ENCODE data around the gene ERCC8.

Gene ERCC8

GRCh38 chr5:60843936-60844905 is 100.6 kb downstream of the ERCC8 start, which contains the start of gene ELOVL7:
ELOVL7 (minus strand) TSS chr5:60844269; CDS start chr5:60787397, 56,872 bp downstream.
- TF ChIP-seq CTCF (IDR thresholded peaks at IDR 0.05; ENCODE audit: low read depth, low read length) = peak; percentile 39
- H3K4me3 ChIP-seq (ENCODE audit: low read depth, low read length) = peak within 1 kb of the TSS; percentile 48
- DNase-seq (ENCODE audit: low read depth, low spot score) = peak; percentile 5
- in situ Hi-C loops (cut with HindIII; ENCODE audit: low sequenced_read_pairs) = no loop called here

- TF ChIP-seq CTCF (IDR thresholded peaks at IDR 0.05; ENCODE audit: low read depth, low read length) = no peak
- in situ Hi-C loops (cut with HindIII; ENCODE audit: low sequenced_read_pairs) = no loop called here
- H3K4me3 ChIP-seq (ENCODE audit: low read depth, low read length) = peak overlapping the region; percentile 48
- DNase-seq (ENCODE audit: low read depth, low spot score) = peak; percentile 8
Observed at GRCh38 chr5:60843386-60843935, 101.4 kb downstream of the ERCC8 start.

GRCh38 chr5:60842871-60843385 is 101.9 kb downstream of the ERCC8 start:
- in situ Hi-C loops (cut with HindIII; ENCODE audit: low sequenced_read_pairs) = no loop called here
- H3K4me3 ChIP-seq (ENCODE audit: low read depth, low read length) = peak overlapping the region; percentile 48
- DNase-seq (ENCODE audit: low read depth, low spot score) = peak; percentile 3
- TF ChIP-seq CTCF (IDR thresholded peaks at IDR 0.05; ENCODE audit: low read depth, low read length) = no peak

GRCh38 chr5:60841361-60841760 is 103.5 kb downstream of the ERCC8 start:
- no peak overlapping the region for H3K4me3 ChIP-seq (ENCODE audit: low read depth, low read length)
- no peak for TF ChIP-seq CTCF (IDR thresholded peaks at IDR 0.05; ENCODE audit: low read depth, low read length)
- in situ Hi-C loops (cut with HindIII; ENCODE audit: low sequenced_read_pairs) = no loop called here
- no peak for DNase-seq (ENCODE audit: low read depth, low spot score)

GRCh38 chr5:60836131-60836530 is 108.7 kb downstream of the ERCC8 start:
- H3K4me3 ChIP-seq (ENCODE audit: low read depth, low read length) = no peak overlapping the region
- no peak for DNase-seq (ENCODE audit: low read depth, low spot score)
- in situ Hi-C loops (cut with HindIII; ENCODE audit: low sequenced_read_pairs) = no loop called here
- no peak for TF ChIP-seq CTCF (IDR thresholded peaks at IDR 0.05; ENCODE audit: low read depth, low read length)

GRCh38 chr5:60835554-60835953 is 109.3 kb downstream of the ERCC8 start:
- DNase-seq (ENCODE audit: low read depth, low spot score) = no peak
- TF ChIP-seq CTCF (IDR thresholded peaks at IDR 0.05; ENCODE audit: low read depth, low read length) = no peak
- H3K4me3 ChIP-seq (ENCODE audit: low read depth, low read length) = no peak overlapping the region
- in situ Hi-C loops (cut with HindIII; ENCODE audit: low sequenced_read_pairs) = no loop called here
